Smooth muscle cell (in vitro differentiated cells): ENCODE results near the gene PTPN22. TPM values are rescaled to one million over a fixed set of nuclear protein-coding genes. Genes with fewer than 3 reads are reported as not detected.

Experiments used
- DNase-seq: peaks from one replicate; lab custom pipeline; 2025; ENCODE audit not compliant: unreplicated experiment; lab: John Stamatoyannopoulos, UW
- H2AFZ ChIP-seq: fragments of 200-600 bp; sonication (generic); 2 replicates; pipeline ENCODE4 v1.6.0; 2016; ENCODE audit warnings: antibody characterized with exemption, low read depth, mild to moderate bottlenecking
- H3F3A ChIP-seq: fragments of 200-600 bp; sonication (generic); 2 replicates; pipeline ENCODE4 v1.6.0; 2017; ENCODE audit warnings: antibody characterized with exemption, low read depth
- H3K27ac ChIP-seq: fragments of 200-600 bp; sonication (generic); 2 replicates; pipeline ENCODE4 v1.5.1; 2016; ENCODE audit warnings: low read depth, mild to moderate bottlenecking
- H3K27me3 ChIP-seq: fragments of 200-600 bp; sonication (generic); 2 replicates; pipeline ENCODE4 v1.6.1; 2016; ENCODE audit warnings: low read depth, mild to moderate bottlenecking
- H3K36me3 ChIP-seq: fragments of 200-600 bp; sonication (generic); 2 replicates; pipeline ENCODE4 v1.5.1; 2016; ENCODE audit warnings: low read depth
- H3K4me1 ChIP-seq: fragments of 200-600 bp; sonication (generic); 2 replicates; pipeline ENCODE4 v1.5.1; 2016; ENCODE audit warnings: low read depth
- H3K4me2 ChIP-seq: fragments of 200-600 bp; sonication (generic); 2 replicates; pipeline ENCODE4 v1.6.0; 2016; ENCODE audit warnings: mild to moderate bottlenecking
- H3K4me3 ChIP-seq: fragments of 200-600 bp; sonication (generic); 2 replicates; pipeline ENCODE4 v1.5.1; 2016; ENCODE audit warnings: mild to moderate bottlenecking
- H3K79me2 ChIP-seq: fragments of 200-600 bp; sonication (generic); 2 replicates; pipeline ENCODE4 v1.6.0; 2016; ENCODE audit warnings: low read depth, mild to moderate bottlenecking
- H3K9ac ChIP-seq: fragments of 200-600 bp; sonication (generic); 2 replicates; pipeline ENCODE4 v1.6.0; 2016; ENCODE audit warnings: low read depth
- H3K9me3 ChIP-seq: fragments of 200-600 bp; sonication (generic); replicated peaks from 2 replicates; pipeline ENCODE4 v1.5.1; 2016; ENCODE audit warnings: low read depth
- H4K20me1 ChIP-seq: fragments of 200-600 bp; sonication (generic); 2 replicates; pipeline ENCODE4 v1.6.0; 2016; ENCODE audit warnings: low read depth
- CTCF ChIP-seq: fragments of 200-600 bp; sonication (generic); IDR thresholded peaks from 2 replicates; pipeline ENCODE4 v1.5.1; 2017; ENCODE audit warnings: borderline replicate concordance, mild to moderate bottlenecking, antibody characterized with exemption; ENCODE audit not compliant: insufficient read depth, poor library complexity, severe bottlenecking
- WGBS: methylation state at CpG from one replicate; pipeline ENCODE4 v1.1.7; 2016; ENCODE audit warnings: low lambda C conversion rate; 5-methylcytosine and 5-hydroxymethylcytosine counted together
- polyA plus RNA-seq: library from polyadenylated mRNA; unstranded; fragments of >200 nt; fragmentation: Nextera tagmentation; extraction: Ambion mirVana; gene quantifications from 2 replicates; pipeline ENCODE4 v1.2.1, GENCODE V29; 2016
- total RNA-seq: library from RNA; depleted of rRNA; stranded (reverse); fragments of >200 nt; gene quantifications from 2 replicates; pipeline ENCODE4 v1.2.3, GENCODE V29; 2014

PTPN22 gene
- total and polyA plus RNA-seq, 2 experiments from 2014 or later = not detected

GRCh38 chr1:113858982-113859381, 12.5 kb downstream of the PTPN22 start:
- DNase-seq = no peak
- Histone ChIP-seq H3K9me3 (no peaks in the 10 kb centered on the region), H3F3A (no peaks in the 10 kb centered on the region), H3K4me2 (no peak overlapping the region), H2AFZ (peak overlapping the region; percentile 67), H3K9ac (no peak overlapping the region), H3K4me1 (peaks cover 5% of the 10 kb centered on the region), H3K4me3 (no peak overlapping the region), H3K79me2 (no peaks in the 10 kb centered on the region), H3K27ac (no peak overlapping the region), H3K36me3 (no peaks in the 10 kb centered on the region), H3K27me3 (no peaks in the 10 kb centered on the region), H4K20me1 (no peaks in the 10 kb centered on the region)
- WGBS = 88% methylated on average over 1 of the region's 1 CpG
- TF ChIP-seq CTCF = no peak

GRCh38 chr1:113858418-113858817, 13.1 kb downstream of the PTPN22 start:
- TF ChIP-seq CTCF = no peak
- no peak overlapping the region for H3K4me3 ChIP-seq
- H3K27ac ChIP-seq = no peak overlapping the region
- no peak for DNase-seq
- no peak overlapping the region for H2AFZ ChIP-seq
- H3K4me2 ChIP-seq = no peak overlapping the region
- WGBS = 93% methylated on average over 3 of the region's 3 CpGs
- H3K36me3 ChIP-seq = no peaks in the 10 kb centered on the region
- H3K4me1 ChIP-seq = peaks cover 5% of the 10 kb centered on the region
- no peak overlapping the region for H3K9ac ChIP-seq
- H3K9me3 ChIP-seq = no peaks in the 10 kb centered on the region
- H3F3A ChIP-seq = no peaks in the 10 kb centered on the region
- H4K20me1 ChIP-seq = no peaks in the 10 kb centered on the region
- no peaks in the 10 kb centered on the region for H3K27me3 ChIP-seq
- no peaks in the 10 kb centered on the region for H3K79me2 ChIP-seq

GRCh38 chr1:113857776-113858175, 13.7 kb downstream of the PTPN22 start:
- no peak for TF ChIP-seq CTCF
- Histone ChIP-seq H3K36me3 (no peaks in the 10 kb centered on the region), H3K9me3 (no peaks in the 10 kb centered on the region), H3K4me3 (no peak overlapping the region), H3K9ac (no peak overlapping the region), H3F3A (no peaks in the 10 kb centered on the region), H3K27me3 (no peaks in the 10 kb centered on the region), H3K27ac (no peak overlapping the region), H2AFZ (no peak overlapping the region), H4K20me1 (no peaks in the 10 kb centered on the region), H3K79me2 (no peaks in the 10 kb centered on the region), H3K4me2 (no peak overlapping the region), H3K4me1 (peaks cover 5% of the 10 kb centered on the region)
- no peak for DNase-seq
- 87% methylated on average over 3 of the region's 3 CpGs for WGBS

GRCh38 chr1:113856401-113856790, 15.1 kb downstream of the PTPN22 start:
- Histone ChIP-seq H3K4me3 (no peak overlapping the region), H3K27me3 (no peaks in the 10 kb centered on the region), H3K9ac (no peak overlapping the region), H3F3A (no peaks in the 10 kb centered on the region), H3K4me1 (peaks cover 5% of the 10 kb centered on the region), H2AFZ (peak overlapping the region; percentile 50), H4K20me1 (no peaks in the 10 kb centered on the region), H3K36me3 (no peaks in the 10 kb centered on the region), H3K27ac (no peak overlapping the region), H3K79me2 (no peaks in the 10 kb centered on the region), H3K9me3 (no peaks in the 10 kb centered on the region), H3K4me2 (no peak overlapping the region)
- DNase-seq = no peak
- 96% methylated on average over 2 of the region's 2 CpGs for WGBS
- no peak for TF ChIP-seq CTCF
